ENCODE results near the gene BPIFA1. TPM values are rescaled to one million over a fixed set of nuclear protein-coding genes. Genes with fewer than 3 reads are reported as not detected.

Gene BPIFA1
- polyA plus RNA-seq, 3 donors = not detected

- H3K4me1 ChIP-seq (ENCODE audit: control insufficient read depth in 1 of 2, insufficient read depth in 2 of 2, low read length in 2 of 2) = peaks cover 0 to 4% of the 10 kb centered on the region in 2 donors
- no peak for TF ChIP-seq CTCF (IDR thresholded peaks at IDR 0.05)
- 100% methylated on average over 4 of the region's 7 CpGs for WGBS (ENCODE audit: insufficient coverage)
- Mint-ChIP-seq H3K9me3 (peaks cover 0 to 1% (median 0%) of the 10 kb centered on the region in 7 donors), H3K36me3 (no peaks in the 10 kb centered on the region), H3K4me1 (peaks cover 10% of the 10 kb centered on the region), H3K27ac (no peak overlapping the region), H3K27me3 (ENCODE audit: low read depth in 3 of 3) (peaks cover 3 to 10% (median 3%) of the 10 kb centered on the region in 3 donors), H3K4me3 (no peak overlapping the region)
- DNase-seq = no peak
- H4K20me1 ChIP-seq (ENCODE audit: insufficient read depth, low read length) = no peaks in the 10 kb centered on the region
- H3K4me2 ChIP-seq (replicated peaks; ENCODE audit: extremely low read depth, low read length, poor library complexity, severe bottlenecking) = no peak overlapping the region
- H3K36me3 ChIP-seq (replicated peaks in 1 of 2; ENCODE audit: control insufficient read depth in 1 of 2, insufficient read depth in 2 of 2, low read length in 2 of 2) = no peaks in the 10 kb centered on the region
- H3K9ac ChIP-seq (ENCODE audit: insufficient read depth, low read length, poor library complexity, severe bottlenecking) = no peak overlapping the region
- intact Hi-C loops (cut with micrococcal nuclease) = no loop called here
- H3K79me2 ChIP-seq (ENCODE audit: insufficient read depth, low read length) = no peaks in the 10 kb centered on the region
- H3K27me3 ChIP-seq (ENCODE audit: control insufficient read depth in 2 of 2, insufficient read depth in 2 of 2, low read length in 2 of 2) = no peaks in the 10 kb centered on the region
- no peak overlapping the region for H3K27ac ChIP-seq (ENCODE audit: low read depth in 1 of 2, low read length in 2 of 2)
- H3K4me3 ChIP-seq (replicated peaks in 1 of 3; ENCODE audit: low read depth in 2 of 3, low read length in 3 of 3) = no peak overlapping the region
- no peaks in the 10 kb centered on the region for H3K9me3 ChIP-seq (replicated peaks in 1 of 2; ENCODE audit: control insufficient read depth in 1 of 2, insufficient read depth in 1 of 2, low read length in 2 of 2)
- no peak overlapping the region for H2AFZ ChIP-seq (ENCODE audit: insufficient read depth, low read depth, low read length, poor library complexity, severe bottlenecking)
Observed at GRCh38 chr20:33280775-33281174, 45.0 kb downstream of the BPIFA1 start.

DNA sequence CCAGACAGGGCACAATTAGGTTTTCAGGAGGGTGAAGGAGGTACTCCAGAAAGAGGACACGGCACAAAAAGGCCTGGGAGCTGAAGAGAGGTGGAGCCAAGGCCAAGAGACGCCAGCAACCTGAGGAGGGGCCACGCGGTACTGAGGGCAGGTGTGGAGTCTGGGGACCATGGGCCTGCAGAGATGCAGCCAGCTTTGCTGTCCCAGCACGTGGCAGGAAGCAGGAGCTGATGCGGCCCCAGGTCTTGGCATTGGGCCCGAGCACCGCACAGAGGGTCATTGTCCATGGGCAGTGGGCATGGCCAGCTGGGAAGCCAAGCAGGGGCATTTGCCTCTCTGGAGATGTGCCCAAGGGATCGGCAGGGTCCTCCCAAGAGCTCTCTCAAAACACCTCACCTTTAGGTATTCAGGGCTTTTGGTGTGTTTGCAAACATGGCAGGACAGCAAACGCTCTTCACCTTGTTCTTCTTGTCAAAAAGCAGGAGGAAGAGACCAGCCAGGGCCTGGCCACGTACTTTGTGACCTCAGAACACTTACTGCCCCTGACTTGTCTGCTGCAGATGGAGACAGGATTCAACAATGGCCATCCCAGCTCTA, 45.9 kb downstream of the BPIFA1 start:
- no peak for TF ChIP-seq CTCF (IDR thresholded peaks at IDR 0.05)
- no peak overlapping the region for H3K4me3 Mint-ChIP-seq
- Histone ChIP-seq H3K27me3 (ENCODE audit: control insufficient read depth in 2 of 2, insufficient read depth in 2 of 2, low read length in 2 of 2) (no peaks in the 10 kb centered on the region), H3K9ac (ENCODE audit: insufficient read depth, low read length, poor library complexity, severe bottlenecking) (no peak overlapping the region), H3K4me2 (replicated peaks; ENCODE audit: extremely low read depth, low read length, poor library complexity, severe bottlenecking) (no peak overlapping the region), H4K20me1 (ENCODE audit: insufficient read depth, low read length) (no peaks in the 10 kb centered on the region), H2AFZ (ENCODE audit: insufficient read depth, low read depth, low read length, poor library complexity, severe bottlenecking) (no peak overlapping the region), H3K4me1 (ENCODE audit: control insufficient read depth in 1 of 2, insufficient read depth in 2 of 2, low read length in 2 of 2) (peaks cover 0 to 4% of the 10 kb centered on the region in 2 donors), H3K79me2 (ENCODE audit: insufficient read depth, low read length) (no peaks in the 10 kb centered on the region), H3K36me3 (replicated peaks in 1 of 2; ENCODE audit: control insufficient read depth in 1 of 2, insufficient read depth in 2 of 2, low read length in 2 of 2) (no peaks in the 10 kb centered on the region), H3K4me3 (replicated peaks in 1 of 3; ENCODE audit: low read depth in 2 of 3, low read length in 3 of 3) (no peak overlapping the region), H3K9me3 (replicated peaks in 1 of 2; ENCODE audit: control insufficient read depth in 1 of 2, insufficient read depth in 1 of 2, low read length in 2 of 2) (no peaks in the 10 kb centered on the region), H3K27ac (ENCODE audit: low read depth in 1 of 2, low read length in 2 of 2) (no peak overlapping the region)
- intact Hi-C loops (cut with micrococcal nuclease) = no loop called here
- no peaks in the 10 kb centered on the region for H3K36me3 Mint-ChIP-seq
- H3K27ac Mint-ChIP-seq = no peak overlapping the region
- no peak for DNase-seq
- no peaks in the 10 kb centered on the region for H3K9me3 Mint-ChIP-seq
- peaks cover 3 to 10% (median 5%) of the 10 kb centered on the region in 3 donors for H3K27me3 Mint-ChIP-seq (ENCODE audit: low read depth in 3 of 3)
- peaks cover 10% of the 10 kb centered on the region for H3K4me1 Mint-ChIP-seq
- 94% methylated on average over 9 of the region's 11 CpGs for WGBS (ENCODE audit: insufficient coverage)

All from CD14-positive monocyte (primary cell).